DMS114 treated with DMSO at 0.1 percent for 48 hours (cell line): ENCODE results near the gene OOSP4B.
"Not testable (repeated sequence)": the region's sequence is repeated elsewhere in the genome, so short reads cannot be mapped to it uniquely, and the experiment has no call there.

Experiments
- DNase-seq: peaks from one replicate; lab custom pipeline; 2025; ENCODE audit not compliant: unreplicated experiment; lab: John Stamatoyannopoulos, UW

The OOSP4B gene

DNA sequence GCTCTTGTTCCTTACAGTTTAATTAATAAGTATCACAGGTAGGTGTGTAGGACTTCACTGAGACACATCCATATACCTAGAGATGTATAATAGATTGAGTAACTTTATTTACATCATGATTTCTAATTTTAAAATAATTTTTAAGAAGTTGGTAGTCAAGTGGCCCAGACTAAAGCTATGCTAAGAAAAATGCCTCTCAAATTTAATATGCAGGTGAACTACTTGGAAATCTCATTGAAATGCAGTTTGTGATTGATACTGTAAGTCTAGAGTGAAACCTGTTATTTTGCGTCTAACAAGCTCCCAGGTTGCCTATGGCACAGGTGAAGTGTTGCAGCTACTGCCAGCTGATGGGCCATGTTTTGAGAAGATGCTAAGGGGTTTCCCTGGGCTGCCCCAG, at the start of gene OOSP4B:
Gene OOSP4B (plus strand): TSS at position 301 of the 400 bp plus-strand sequence.
- no peak for DNase-seq

DNA sequence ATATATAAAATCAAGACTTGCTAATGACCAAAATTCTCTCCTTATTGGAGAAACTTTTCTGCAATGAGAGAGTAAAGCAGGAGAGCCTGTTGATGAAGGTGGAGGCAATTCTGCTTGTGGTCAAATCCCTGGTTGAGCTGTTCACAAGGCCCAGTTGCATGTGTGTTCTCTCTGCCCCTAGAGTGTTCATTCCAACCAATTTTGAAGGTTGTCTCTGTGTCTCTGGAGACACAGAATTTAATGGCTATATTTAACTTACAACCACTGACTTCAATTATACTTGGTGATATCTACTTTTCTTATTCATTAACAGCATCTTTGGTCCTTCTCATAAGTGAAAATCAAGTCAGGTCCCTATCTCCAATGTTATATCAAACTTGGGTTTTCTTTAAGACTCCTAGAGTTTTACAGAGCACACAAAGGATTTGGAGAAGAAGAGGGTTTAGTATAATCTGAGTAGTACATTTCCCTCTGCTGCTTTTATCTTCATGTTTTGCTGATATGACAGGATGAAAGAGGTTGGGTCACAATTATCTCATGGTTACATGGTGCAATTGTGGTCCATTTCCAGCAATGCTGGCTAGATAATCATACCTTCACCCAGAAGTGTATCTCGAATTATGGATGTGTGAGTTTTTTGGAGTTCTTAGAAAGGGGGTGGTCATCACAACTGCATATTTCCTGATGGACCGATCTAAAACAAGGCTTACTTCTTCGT, 49.1 kb upstream of the OOSP4B start:
- no peak for DNase-seq

DNA sequence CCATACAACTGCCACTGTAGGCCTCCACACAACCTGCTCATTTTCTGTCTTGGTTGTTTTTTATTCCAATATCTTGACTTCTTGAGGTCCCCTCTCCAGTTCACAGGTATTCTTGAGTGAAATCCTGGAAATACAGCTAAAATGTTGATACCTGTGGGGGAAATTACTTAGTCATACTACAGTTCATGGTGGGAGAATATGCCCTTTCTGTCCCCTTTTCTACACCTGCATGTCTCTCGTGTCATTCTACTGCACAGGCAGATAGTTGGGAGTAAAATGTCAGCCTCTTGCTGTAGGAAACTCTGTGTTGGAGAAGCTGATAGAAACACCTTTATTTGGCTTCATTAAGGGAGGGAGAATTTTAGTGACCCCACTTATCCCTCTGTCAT, 48.6 kb upstream of the OOSP4B start:
- no peak for DNase-seq

DNA sequence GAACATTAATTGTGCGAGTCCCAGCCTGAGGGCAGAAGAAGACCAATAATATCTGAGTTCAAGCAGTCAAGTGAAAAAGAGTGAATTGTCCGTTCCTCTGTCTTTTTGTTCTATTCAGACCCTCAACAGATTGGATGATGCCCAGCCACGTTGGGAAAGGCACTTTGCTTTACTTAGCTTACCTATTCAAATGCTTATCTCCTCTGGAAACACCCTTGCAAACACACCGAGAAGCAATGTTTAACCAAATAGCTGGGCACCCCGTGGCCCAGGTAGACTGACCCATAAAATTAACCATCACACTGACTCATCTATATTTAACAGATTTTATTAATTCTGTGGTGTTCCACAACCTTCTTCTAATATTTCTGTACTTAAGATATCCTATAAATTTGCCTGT, 43.9 kb upstream of the OOSP4B start:
- no peak for DNase-seq

DNA sequence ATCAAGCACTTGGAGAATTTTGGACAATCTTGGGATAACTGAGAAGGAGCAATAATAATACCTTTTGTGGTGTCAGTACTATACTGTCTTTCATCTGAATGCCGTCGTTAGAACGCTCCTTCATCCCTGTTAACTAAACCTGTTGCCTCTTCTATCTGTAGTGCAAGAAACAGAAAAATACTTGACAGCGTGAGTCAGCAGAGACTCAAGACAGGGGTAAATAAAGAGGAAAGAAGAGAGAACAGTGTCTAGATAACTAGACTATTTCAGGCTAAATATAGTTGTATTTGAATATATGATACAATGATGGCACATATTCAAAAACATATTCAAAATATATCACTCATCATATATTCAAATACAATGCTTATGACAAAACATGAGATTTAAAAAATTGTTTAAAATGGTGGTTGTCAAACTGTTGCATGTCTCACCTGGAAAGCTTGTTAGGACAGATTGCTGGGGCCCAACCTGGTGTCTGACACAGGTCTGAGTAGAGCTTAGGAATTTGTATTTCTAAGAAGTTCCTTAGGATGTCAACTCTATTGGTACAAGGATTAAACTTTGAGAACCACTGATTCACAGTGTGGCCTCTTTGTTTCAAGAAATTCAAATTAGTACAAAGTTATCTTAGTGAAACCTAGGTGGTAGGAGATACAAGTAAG, 35.7 kb upstream of the OOSP4B start:
- no peak for DNase-seq

DNA sequence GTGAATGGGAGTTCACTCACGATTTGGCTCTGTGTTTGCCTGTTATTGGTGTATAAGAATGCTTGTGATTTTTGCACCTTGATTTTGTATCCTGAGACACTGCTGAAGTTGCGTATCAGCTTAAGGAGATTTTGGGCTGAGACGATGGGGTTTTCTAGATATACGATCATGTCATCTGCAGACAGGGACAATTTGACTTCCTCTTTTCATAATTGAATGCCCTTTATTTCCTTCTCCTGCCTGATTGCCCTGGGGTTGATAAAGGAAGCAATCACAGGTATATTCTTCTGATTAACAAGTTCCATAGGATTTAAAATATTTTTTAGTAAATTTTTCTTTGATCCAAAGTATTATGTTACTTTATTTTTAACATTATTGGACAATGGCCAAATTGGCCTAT, 34.9 kb upstream of the OOSP4B start:
- not testable (repeated sequence) for DNase-seq

DNA sequence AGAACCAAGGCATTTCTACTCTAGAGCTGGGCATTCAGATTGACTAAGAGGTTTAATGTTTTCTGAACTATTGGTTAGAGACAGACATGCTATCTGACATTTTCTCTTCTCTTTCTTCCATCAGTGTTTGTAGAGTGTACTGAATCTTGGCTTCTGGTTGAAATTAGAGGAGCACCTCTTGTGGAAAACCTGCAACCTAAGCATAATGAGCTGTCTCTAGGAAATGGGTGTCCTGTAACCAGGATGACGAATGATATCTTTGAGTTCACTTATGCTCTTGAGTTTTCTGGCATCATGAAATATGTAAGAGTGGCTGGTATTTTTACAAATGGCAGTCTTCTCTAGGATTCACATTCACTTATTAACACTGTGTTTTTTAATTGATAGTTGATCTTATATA, 33.8 kb upstream of the OOSP4B start:
- DNase-seq: no peak

DNA sequence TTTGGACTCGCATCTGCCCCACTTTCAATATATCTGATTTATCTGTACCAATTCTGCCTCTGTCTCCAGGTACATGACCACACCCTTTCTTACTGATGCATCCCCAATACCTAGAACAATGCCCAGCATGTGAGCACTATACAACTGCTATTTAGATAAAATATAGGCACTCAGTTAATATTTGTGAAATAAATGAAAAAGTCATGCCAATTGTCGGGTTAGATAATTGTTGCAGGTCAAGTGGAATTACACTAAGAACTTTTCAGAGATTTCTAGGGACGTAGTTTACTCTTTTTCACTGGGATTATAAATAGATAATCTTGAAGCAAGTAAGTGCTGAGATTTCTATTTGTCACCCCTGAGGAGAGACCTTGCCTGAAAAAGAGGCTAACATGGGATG, 32.6 kb upstream of the OOSP4B start:
- no peak for DNase-seq

DNA sequence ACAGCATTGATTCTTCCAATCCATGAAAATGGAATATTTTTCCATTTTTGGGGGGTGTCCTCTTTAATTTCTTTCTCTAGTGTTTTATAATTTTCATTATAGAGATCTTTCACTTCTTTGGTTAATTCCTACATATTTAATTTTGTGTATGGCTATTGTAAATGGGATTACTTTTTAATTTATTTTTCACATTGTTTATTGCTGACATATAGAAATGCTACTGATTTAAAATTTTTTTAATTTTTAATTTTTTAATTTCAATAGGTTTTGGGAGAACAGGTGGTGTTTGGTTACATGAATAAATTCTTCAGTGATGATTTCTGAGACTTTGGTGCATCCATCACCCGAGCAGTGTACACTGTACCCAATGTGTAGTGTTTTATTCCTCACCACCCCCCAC, 26.6 kb upstream of the OOSP4B start:
- no peak for DNase-seq

DNA sequence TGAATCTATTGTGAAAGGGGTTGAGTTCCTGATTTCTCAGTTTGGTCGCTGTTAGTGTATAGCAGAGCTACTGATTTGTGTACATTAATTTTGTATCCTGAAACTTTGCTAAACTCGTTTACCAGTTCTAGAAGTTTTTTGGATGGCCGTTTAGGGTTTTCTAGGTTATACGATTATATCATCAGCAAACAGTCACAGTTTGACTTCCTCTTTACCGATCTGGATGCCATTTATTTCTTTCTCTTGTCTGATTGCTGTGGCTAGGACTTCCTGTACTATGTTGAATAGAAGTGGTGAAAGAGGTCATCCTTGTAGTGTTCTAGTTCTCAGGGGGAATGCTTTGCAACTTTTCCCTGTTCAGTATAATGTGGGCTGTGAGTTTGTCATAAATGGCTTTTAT, 24.6 kb upstream of the OOSP4B start:
- DNase-seq: no peak

DNA sequence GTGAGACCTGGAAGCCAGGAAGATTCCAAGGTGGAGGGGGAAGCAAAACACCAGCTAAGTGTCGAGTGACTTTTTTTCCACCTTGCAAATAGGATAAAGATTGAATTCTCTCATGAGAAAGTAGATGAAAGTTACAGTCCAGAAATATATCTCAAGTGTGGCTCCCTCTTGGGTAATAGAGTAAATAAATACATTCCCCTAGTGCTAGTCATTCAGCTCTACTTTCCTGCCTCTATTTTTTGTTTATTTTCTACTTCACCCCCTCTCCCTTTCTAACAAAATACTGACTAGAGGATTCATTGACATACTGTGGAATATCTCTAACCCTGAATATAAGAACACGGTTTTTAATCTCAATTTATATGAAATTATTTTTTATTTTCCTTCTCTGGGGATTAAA, 19.2 kb upstream of the OOSP4B start:
- no peak for DNase-seq

DNA sequence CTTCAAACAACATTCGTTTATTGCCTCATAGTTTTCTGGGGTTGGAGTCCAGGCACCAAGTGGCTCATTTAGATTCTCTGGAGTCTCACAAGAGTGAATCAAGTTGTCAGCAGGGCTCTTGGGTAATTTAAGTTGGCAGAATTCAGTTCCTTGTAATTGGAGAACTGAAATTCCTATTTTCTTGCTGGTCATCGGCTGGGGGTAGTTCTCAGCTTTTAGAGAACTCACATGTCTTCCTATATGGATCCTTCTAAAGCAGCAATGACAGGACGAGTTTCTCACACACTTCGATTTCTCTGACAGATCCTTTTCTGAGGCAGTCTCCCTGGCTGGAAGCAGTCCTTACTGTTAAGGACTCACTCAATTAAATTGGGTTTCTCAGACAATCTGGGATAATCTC, 17.3 kb upstream of the OOSP4B start:
- no peak for DNase-seq

DNA sequence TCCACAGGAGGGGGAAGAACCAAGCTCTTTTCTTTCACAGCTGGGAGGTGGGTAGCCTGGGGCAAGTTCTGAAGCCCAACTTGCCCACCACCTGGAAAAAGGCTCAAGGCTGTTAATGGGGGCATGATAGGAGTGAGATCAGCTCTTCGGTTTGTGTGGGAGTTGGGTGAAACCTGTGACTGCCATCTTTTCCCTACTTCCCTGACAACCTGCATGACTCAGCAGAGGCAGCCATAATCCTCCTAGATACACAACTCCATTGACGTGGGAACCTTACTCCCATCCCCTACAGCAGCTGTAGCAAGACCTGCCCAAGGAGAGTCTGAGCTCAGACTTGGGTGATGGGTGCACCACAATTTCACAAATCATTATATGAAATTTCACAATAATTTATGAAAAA, 13.3 kb upstream of the OOSP4B start:
- no peak for DNase-seq

DNA sequence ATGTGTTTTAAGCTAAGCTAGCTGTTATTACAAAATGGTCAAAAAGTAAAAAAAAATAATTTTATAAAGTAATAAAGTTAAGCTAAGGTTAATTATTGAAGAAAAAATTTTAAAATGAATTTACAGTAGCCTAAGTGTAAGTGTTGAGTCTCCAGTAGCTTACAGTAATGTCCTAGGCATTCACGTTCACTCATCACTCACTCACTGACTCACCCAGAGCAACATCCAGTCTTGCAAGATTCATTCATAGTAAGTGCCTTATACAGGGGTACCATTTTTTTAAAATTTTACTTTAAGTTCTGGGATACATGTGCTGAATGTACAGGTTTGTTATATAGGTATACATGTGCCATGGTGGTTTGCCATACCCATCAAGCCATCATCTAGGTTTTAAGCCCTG, 11.6 kb upstream of the OOSP4B start:
- DNase-seq: no peak

DNA sequence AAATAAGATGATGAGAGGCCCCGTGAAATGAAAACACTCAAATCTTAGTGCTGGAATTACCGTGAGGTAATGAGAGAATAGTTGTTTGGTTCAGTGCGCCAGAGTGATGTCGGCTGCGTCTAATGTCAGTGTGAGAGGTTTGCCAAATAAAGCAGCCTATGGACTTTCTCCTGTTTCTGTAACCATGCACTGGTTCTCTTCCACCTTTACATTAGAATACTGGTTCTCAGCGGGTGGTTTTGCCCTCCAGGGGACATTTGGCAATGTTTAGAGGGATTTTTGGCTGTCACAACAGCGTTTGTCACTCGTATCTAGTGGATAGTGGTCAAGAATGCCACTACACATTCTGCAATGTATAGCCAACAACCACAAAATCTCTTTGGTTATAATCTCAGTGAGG, 1.1 kb downstream of the OOSP4B start:
- DNase-seq: no peak

DNA sequence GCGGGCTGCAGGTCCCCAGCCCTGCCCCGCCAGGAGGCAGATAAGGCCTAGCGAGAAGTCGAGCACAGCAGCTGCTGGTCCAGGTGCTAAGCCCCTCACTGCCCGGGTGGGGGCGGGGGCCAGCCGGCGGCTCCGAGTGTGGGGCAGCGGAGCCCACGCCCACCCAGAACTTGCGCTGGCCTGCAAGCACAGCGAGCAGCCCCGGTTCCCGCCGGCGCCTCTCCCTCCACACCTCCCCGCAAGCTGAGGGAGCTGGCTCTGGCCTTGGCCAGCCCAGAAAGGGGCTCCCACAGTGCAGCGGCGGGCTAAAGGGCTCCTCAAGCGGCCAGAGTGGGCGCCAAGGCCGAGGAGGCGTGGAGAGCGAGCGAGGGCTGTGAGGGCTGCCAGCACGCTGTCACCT, 3.4 kb downstream of the OOSP4B start:
- DNase-seq: not testable (repeated sequence)

DNA sequence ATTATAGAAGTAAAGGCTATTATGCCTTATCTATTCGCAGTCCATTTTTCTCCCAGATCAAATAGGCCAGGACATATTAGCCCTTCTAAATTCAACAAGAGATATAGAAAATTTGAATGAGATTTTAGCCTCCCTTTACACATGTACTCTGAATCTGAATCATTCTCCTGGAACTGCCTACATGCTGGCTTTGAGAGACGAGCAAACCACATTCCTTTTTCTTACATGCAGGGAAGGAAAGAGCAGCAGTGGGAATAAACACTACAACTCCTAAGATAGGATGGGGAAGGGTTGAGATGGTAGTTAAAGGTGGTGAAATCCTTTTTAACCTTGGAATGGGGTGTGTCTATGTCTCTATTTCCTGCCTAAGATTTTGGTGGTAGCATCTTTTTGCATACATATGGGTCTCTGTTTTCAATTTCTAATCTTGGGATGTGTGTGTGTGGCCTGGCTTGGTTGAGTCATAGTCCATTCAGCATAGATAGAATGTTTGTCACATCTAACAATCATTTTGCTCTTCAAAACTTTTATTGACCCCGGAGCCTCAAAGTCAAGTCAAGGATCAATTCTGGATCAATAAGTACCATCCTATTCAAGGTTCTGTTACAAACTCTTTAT, 12.1 kb downstream of the OOSP4B start:
- no peak for DNase-seq

DNA sequence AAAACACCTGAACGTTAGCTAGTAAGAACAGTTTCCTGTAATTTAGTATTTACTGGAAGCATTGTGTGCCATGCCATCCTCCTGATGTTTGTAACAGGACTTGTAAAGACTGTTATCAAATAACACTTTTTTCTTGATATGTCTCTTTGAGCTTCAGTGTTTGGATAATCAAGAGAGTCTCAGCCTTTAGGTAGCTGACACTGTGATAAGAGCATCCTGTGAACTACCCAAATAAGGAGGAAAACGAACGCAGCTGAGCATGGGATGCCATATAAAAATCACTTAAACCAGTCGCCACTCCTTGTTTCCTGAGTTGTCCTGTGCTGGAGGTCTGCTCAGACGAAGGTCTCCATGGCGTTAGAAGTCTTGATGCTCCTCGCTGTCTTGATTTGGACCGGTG, 23.1 kb downstream of the OOSP4B start, which contains the start of gene OOSP2:
Gene OOSP2 (plus strand): TSS at position 301 of the 400 bp plus-strand sequence. CDS start 51 bp downstream, at position 352.
- no peak for DNase-seq

DNA sequence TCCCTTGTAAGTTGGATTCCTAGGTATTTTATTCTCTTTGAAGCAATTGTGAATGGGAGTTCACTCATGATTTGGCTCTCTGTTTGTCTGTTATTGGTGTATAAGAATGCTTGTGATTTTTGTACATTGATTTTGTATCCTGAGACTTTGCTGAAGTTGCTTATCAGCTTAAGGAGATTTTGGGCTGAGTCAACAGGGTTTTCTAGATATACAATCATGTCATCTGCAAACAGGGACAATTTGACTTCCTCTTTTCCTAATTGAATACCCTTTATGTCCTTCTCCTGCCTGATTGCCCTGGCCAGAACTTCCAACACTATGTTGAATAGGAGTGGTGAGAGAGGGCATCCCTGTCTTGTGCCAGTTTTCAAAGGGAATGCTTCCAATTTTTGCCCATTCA, 33.4 kb downstream of the OOSP4B start:
- not testable (repeated sequence) for DNase-seq

DNA sequence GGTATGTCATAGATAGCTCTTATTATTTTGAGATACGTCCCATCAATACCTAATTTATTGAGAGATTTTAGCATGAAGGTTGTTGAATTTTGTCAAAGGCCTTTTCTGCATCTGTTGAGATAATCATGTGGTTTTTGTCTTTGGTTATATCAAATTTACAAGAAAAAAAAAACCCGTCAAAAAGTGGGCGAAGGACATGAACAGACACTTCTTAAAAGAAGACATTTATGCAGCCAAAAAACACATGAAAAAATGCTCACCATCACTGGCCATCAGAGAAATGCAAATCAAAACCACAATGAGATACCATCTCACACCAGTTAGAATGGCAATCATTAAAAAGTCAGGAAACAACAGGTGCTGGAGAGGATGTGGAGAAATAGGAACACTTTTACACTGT, 33.9 kb downstream of the OOSP4B start:
- DNase-seq: not testable (repeated sequence)

DNA sequence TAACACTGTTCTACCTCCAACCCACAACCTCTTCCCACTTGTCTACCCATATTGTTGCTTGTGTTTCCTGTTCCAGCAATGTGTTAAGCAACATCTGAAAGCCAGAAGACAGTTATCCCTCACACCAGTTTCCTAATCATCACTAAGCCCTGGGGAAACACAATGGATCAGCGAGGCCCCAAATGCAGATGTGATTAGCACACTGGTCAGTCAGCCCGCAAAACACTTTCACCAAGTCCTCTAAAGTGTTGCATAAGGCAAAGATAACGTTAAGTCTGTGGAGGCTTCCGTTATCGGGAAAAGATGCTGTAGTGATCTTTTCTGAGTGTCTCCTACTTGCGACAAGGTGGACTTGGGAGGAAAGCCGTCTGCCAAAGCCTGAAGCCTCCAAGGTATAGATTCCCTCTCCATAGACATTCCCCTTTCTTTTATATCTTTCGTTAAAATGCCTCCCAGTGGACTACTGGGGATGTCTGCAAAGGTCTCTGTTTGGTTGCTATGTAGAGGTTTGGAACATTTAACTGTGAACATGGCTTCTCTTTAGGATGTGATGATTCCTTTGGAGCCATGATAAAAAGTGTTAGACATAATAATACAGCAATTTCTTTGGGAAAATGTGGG, 39.5 kb downstream of the OOSP4B start, which contains the start of gene MS4A3:
Gene MS4A3 (plus strand): TSS at position 317 of the 621 bp plus-strand sequence. CDS start 4,496 bp downstream, outside the sequence.
- no peak for DNase-seq

DNA sequence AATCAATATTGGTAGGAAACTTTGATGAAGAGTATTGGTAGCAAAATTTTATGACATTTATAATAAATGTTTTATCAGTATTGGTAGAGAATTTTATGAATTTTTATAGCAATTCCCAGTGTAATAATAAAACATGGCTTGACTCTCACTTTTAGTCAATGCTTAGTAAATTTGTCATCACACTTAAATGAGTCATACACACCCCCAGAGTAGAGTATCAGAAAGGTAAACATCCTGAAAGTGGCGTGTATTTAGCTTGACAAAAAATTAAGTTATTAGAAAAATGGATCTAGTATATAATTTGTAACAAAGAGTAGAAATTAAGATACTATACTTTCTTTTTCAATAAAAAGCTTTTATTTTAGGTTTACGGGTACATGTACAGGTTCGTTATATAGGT, 42.1 kb downstream of the OOSP4B start:
- DNase-seq: no peak
